HuH-7 (cell line): ENCODE measurements around the gene SFXN1.
"Not testable (repeated sequence)": the region's sequence is repeated elsewhere in the genome, so short reads cannot be mapped to it uniquely, and the experiment has no call there.

Experiments used
- DNase-seq: peaks from one replicate; pipeline ENCODE4 v3.0.0; 2011; ENCODE audit warnings: low spot score

SFXN1 gene, protein sequence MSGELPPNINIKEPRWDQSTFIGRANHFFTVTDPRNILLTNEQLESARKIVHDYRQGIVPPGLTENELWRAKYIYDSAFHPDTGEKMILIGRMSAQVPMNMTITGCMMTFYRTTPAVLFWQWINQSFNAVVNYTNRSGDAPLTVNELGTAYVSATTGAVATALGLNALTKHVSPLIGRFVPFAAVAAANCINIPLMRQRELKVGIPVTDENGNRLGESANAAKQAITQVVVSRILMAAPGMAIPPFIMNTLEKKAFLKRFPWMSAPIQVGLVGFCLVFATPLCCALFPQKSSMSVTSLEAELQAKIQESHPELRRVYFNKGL

DNA sequence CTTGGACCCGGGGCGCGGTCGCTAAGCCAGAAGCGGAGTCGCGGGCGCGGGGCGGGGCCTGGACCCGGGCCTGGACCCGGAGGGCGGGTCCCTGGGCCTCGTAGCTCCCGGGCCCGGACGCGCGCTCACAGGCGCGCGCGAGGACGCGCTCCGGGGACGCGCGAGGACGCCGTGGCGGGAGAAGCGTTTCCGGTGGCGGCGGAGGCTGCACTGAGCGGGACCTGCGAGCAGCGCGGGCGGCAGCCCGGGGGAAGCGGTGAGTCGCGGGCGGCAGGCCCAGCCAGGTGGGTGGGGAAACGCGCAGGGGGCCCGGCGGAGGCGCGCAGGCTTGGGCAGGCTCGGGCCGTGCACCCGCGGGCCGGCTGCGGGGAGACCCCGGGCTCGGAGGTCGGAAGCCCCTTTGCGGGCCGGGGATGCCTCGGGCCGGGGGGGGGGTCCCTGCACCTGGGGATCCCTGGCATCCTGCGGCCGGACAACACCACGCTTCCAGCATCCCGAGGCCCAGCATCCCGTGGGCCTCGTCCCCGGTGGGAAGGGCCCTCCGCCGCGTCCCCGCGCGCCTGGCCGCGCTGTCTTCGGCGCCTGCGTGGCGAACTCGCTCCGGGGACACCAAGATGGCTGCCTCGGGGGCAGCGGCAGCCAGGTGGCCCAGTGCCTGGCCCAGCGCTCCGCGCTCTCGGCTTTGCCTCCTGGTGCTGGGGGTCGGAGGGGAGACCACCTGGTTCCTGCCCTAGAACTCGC, at the start of gene SFXN1:
TSS of gene SFXN1 (plus strand) at position 177 of the 741 bp plus-strand sequence. CDS start 13,544 bp downstream, outside the sequence.
- peak; percentile 92 for DNase-seq

DNA sequence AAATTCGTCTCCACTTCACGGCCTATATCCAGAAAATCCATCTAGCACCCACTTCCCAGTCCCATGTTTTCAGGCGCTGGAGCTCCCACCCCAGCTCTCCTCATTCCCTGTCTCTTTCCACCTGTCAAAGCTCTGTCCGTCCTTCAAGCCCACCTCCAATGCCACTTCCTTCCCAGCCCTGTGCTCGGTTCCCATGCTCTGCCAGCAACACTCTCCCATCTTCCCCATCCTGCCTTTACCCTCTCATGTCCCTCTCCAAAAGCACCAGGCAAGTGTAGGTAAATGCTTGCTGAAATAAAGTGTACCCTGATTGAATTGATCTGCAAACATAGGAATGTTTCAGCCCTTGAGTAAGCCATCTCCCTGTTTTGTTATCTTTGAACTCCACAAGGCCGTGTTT, 43.6 kb upstream of the SFXN1 start:
- DNase-seq = no peak

DNA sequence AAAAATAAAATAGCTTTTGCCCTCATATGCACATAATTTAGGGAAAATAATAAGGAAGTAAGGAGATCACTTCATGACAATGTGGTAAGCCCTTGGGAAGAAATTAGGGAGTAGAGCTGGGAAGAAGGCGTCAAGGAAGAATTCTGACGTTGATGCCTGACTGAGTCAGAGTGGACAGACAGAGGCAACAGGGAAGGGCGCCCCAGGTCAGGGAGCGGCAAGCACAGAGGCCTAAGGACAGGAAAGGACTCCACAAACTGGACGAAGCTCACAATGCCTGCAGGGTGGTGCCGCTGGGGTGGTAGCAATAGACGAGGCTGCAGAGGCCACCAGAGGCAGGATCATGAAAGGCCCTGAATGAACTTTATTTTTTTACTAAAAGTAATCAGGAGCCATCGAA, 42.0 kb upstream of the SFXN1 start:
- no peak for DNase-seq

DNA sequence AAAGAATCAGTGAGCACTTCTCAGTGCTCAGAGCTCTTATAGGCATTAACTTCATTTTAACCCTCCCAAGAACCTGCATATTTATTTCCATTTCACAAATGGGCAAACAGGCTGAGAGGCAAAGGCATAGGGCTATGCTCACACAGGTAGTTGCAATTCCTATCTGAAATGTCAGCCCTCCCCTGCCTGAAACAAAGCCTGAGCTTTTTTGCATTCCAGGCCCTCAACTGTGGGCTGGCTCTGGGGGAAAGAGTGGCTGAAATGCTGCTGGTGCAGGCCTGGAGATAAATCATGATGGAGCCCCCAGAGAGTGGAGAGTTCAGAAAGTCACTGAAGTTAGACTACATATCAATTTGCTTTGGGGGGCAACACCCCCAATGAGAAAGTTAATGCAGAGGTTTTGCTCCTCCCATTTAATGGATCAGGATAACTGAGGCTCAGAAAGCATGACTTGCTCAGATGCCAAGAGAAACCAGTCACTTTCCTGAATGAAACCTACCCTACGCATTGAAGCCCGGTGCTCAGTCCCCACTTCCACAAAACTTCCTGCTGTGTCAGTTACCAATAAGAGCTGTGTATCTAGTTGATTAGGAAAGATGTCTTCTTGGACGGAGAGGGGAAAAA, 40.0 kb upstream of the SFXN1 start:
- no peak for DNase-seq

DNA sequence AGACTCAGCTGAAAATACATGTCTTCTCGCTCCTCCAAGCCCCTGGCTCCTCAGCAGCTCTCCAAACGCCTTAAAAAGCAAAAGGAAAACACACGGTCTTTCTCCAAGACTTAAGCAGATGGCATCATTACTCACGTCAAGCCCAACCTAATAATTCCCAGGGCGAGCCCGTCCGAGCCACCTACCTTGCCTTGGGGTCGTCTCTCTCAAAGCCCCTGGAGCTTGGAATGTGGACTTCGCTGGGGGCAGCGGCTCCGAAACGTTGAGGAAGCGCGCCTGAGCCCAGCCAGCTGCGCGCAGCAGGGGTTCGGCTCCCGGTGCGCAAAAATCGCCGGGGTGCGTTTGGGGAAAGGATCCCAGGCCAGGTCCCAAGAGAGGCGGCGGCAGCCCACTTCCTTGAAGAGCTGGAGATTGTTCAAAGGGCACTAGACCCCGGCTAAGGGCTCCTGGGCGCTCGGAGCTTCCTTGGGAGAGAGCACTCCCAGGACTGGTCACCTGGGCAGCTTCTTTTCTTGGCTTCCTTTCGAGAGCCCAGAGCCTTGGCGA, 34.8 kb upstream of the SFXN1 start:
- no peak for DNase-seq

DNA sequence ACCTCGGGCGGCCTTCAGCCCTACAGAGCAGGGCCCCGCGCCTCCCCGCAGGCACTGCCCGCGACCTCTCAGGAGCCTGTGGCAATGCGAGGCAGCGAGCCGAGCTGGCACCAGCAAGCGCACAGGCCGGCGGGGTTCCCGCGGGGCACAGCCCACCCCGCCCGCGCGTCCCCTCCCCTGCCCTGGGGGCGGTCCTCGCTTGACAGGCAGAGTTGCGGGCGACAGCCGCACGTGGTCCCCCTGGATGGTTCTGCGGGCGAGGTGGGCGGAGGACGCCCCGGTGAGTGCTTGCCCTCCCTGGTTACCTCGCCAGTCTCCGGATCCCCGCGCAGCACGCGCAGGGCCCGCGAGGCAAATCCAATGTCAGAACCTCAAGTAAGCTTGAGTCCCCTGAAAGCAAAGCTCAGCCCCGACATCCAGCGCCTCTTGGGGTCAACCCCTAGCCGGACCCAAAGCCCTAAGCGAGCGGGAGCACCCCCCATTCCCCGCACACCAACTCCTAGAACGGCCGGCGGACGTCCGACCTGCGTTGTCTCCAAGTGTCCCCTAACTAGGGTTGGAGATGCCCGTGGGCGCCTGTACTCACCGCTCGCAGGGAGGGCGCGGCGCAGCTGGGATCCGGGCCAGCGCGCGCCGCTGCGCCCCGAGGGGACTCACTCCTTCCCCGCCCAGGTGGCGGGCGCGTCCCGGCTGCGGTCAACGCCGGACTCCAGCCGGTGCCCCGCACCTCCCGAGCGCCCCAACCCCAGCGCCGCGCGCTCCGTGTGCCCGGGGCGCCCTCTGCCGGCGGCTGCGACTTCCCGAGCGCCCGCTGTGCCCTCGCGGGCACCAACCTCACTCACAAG, 34.1 kb upstream of the SFXN1 start, which contains the start of gene DRD1:
TSS of gene DRD1 (minus strand) at position 123 of the 845 bp plus-strand sequence. CDS start 1,083 bp downstream, outside the sequence.
- DNase-seq = no peak

DNA sequence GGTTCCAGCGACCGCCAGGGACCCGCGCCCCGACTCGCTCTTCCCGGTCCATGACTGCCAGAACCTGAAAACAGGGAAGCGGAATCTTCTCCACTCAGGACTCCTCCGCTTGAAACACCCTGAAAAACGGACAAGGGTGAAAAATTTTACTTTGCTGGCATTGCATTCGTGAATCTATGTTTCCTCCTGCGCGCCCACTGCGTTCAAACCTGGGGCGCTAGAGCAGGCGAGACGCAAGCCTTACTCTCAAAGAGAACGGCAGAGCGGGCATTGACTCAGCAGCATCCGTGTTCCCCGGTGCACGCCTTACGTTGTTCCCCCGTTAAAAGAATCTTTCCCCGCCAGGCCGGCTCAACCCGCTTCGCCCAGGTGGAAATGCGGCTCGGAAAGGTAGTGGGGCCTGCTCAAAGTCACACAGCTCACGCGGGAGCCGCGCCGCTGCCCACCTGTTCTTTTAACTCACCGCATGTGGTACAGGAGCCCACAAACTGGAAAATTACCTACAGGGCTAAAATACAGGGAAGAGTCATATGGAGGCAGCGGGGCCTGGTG, 33.4 kb upstream of the SFXN1 start:
- no peak for DNase-seq

DNA sequence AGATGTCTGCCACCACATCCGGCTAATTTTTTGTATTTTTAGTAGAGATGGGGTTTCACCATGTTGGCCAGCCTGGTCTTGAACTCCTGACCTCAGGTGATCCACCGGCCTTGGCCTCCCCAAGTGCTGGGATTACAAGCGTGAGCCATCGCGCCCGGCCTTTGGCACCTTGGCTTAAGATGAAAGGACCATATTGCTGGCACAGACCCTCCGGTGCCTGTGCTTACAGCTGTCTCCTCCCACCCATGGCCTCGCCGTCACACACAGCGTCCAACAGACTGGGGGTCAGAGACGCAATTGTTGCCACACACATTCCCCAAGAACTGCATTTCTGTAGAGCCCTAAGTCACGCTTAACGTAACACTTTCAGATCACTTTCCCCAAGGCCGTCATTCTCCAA, 32.0 kb upstream of the SFXN1 start:
- not testable (repeated sequence) for DNase-seq

DNA sequence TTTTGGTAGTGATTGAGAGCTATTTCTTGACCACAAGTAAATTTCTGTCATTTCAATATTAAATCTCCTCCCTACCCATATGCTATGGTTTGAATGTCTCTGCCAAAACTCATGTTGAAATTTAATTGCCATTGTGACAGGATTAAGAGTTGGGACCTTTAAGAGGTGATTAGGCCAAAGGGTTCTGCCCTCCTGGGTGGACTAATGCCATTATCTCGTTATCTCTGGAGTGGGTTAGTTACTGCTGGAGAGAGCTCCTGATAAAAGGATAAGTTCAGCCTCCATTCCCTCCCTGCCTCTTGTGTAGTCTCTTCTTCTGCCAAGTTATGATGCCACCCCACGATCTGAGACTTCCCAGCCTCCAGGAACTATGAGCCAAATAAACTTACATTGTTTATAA, 30.8 kb upstream of the SFXN1 start:
- no peak for DNase-seq

DNA sequence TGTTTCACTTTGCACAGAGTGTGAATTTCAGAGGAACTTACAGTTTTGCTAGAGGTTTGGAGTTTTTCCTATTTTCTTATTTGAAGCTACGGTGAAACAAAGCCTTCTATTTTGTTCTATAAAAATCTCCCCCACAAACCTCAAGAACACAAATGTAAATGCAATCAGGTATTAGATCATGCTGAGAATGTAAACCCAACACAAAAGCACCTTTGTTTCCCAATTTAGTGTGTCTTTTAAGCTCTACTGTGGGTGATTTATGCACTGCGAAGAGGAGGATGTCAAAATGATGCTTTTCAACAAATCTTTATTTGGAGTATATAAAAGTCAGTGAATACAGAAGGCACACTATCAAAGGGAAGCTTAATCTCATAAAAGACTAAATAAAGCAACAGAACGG, 30.1 kb upstream of the SFXN1 start:
- DNase-seq = no peak

DNA sequence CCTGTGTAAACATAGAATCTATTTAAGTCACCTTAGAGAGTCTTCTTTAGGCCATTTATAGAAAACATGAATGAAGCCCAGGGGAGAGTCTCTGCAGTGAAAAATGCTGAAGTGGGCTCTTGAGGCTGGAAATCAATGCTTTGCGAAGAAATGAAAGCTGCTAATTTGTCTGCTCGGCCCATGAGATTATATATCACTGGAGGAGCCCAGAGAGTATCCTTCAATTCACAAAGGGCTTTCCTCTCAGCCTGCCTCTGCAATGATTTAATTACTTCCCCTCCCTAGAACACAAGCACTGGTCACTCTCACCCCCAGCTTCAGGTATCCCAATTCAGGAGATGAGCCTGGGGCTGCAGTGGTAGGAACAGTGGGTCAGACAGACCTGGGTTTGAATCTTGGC, 26.2 kb upstream of the SFXN1 start:
- DNase-seq = no peak

DNA sequence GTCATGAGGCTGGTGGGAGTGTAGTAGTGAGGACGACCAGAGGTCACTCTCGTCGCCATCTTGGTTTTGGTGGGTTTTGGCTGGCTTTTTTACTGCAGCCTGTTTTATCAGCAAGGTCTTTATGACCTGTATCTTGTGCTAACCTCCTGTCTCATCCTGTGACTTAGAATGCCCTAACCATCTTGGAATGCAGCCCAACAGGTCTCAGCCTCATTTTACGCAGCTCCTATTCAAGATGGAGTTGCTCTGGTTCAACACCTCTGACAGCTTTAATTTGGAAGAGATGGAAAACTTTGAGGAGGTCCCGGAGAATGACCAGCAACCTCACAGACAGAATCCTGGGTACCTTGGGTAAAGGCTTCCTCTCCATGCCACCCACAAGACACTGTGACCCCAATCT, 24.0 kb upstream of the SFXN1 start:
- DNase-seq = not testable (repeated sequence)

DNA sequence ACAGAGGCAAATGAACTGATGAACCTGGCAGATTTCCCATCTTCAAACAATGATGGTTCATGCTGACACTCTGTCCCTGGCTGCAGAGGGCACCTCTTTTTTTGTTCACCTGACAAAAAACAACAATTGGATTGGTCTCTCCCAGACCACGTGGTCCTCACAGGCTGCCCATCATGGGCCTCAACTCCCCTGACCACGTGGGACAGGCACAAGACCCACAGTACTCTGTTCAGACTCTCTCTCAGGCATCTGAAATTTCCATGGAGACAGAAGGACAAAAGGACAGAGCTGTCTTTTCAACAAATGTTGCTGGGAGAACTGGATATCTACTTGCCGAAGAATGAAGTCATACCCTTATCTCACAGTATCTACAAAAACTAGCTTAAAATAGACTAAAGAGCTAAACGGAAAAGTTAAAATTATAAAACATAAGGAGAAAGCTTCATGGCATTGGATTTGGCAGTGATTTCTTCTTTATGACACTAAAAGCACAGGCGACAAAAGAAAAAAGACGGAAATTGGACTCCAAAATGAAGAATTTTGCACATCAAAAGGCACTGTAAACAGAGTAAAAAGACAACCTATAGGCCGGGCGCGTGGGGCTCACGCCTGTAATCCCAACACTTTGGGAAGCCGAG, 22.1 kb upstream of the SFXN1 start:
- DNase-seq = no peak

DNA sequence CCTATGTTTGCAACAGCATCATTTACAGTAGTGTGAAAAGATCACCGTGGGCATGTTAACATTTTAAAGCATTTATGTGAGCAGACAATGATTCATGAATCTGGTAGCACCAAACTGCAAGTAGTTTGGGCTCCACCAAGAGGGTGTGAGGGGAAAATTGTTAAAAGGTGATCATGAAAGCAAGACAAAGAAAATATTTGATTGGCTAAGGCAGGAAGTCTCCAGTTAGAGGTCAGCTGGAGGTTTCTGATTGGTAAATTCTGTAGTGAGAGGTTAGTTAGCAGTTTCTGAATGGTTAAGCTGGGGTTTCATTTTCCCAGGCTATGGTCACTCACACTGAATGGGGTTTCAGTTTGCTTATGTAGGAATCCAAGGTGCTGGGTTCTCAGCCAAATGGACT, 20.9 kb upstream of the SFXN1 start:
- DNase-seq = no peak

DNA sequence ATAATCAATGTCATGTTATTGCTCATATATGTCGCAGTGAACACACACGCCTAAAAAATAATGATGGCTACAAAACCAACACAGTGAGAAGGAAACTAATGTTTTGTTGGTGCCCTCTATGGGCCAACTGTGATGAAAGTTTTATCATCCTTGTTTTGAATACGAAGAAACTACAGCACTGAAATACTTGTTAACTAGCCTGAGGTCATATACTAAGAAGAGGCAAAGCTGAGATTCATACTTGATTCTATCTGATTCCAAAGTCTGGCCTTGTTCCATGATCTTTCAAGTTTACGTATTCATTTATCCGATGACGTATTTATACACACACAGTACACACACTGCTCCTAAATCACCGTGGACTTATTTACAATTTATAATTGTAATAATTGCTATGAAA, 18.2 kb upstream of the SFXN1 start:
- no peak for DNase-seq

DNA sequence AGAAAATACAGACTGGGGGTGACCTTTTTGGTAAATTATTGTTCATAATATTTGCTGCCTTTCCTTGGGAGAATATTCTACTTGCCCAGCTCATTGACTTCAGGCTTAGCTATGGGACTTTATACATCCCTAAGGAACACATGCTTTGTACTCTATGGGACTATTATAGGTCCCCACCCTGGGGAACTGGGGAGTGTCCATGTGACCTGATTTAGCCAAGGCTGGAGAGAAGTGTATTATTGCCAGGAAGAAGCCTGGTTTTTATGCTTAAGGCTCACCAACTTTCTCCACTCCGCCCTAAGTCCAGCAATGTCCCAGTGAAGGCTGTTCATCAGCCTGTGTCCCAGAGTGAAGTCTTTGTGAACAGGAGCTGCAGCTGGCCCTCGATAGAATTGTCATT, 17.8 kb upstream of the SFXN1 start:
- DNase-seq = no peak

DNA sequence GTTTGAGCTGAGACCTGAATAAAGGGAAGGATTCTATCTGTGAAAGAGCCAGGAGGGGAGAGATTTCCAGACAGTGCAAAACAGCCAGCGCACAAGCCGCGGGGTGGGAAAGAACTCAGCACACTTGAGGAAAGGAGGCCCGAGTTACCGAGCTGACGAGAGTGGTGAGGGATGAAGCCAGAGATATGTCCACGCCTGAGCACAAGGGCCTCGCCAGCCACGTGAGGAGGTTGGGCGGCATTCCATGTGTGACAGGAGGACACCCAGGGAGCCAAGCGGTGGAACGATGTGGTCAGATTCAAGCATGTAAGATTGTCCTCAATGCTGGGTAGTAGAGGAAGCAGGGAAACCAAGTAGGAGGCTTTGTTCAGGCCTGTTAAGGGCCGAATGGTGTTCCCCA, 17.0 kb upstream of the SFXN1 start:
- no peak for DNase-seq

DNA sequence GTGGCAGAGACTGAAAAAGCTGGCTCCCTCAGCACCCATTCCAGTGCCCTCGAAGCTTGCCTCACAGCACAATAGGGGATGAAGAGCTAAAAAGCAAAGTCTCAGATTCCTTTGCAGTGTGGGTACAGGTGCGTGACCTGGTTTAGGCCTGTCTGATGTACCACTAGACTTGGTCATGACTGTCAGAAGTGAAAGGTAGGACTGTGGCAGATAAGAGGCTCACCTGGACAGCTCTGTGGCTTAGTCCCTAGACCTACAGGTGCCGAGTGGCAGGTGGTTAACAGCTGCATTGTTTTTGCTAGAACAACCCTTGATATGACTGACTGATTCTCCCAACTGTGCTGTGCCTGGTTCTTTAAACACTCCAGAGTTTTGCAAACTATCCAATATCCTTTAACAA, 14.7 kb upstream of the SFXN1 start:
- no peak for DNase-seq

DNA sequence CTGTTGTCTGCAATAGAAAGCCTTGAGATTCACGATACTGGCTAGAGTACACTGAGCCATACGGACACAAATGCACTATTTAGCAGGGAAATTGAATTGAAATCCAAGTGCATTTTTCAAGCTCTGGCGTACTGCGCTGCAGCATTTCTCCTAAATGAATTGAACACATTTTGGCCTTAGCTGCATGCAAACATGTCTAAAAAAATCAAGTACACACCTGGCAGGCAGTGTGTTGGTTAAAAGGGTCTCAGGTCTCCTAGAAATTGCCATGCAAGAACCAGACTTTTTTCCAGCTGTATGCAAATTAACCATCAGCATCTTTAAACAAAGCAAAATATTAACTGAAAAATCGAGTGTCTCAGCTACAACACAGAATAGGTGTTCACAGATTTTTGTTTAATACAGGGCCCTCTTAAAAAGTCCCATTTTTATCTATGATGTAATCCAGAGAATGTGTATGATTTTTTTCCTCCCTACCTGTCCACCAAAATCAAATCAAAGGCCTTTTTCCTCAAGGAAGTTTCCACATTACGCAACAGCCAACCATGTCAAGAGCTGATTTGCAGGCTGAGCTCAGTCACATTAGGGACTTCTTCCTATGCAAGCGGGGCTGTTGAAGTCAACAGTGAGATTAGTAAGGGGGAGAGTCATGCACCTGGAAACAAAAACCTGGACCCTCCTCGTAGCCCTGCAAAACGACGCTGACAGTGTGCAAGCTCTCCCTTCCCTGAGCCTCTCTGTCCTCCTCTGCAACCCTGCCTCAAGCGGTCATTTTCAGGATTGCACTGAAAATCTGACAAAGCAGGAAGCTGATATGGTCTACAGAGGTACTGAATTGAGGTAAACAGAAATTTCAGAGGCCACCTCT, 14.1 kb upstream of the SFXN1 start:
- peak; percentile 57 for DNase-seq

DNA sequence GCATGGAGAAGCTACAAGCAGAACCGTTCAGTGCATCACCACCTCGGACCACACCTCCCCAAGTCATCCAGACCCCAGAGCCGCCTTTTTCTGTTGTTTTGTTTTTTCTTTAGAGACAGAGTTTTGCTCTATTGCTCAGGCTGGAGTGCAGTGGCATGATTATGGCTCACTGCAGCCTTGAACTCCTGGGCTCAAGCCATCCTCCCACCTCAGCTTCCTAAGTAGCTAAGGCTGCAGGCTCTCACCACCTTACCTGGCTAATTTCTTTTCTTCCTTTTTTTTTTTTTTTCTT, 13.5 kb upstream of the SFXN1 start:
- DNase-seq = no peak
